ENCODE measurements around the gene RAB40C.

The RAB40C gene

GRCh38 chr16:662597-662996 lies 72.7 kb downstream of the RAB40C start:
- Histone ChIP-seq H3K9me3 (ENCODE audit: severe bottlenecking) (no peaks in the 10 kb centered on the region), H3K27ac (no peak overlapping the region), H3K4me3 (ENCODE audit: low read depth, low read length) (no peak overlapping the region), H3K36me3 (peaks cover 61% of the 10 kb centered on the region), H3K27me3 (ENCODE audit: insufficient read depth, low read depth, severe bottlenecking) (no peaks in the 10 kb centered on the region)
- TF ChIP-seq, protein P1, sequence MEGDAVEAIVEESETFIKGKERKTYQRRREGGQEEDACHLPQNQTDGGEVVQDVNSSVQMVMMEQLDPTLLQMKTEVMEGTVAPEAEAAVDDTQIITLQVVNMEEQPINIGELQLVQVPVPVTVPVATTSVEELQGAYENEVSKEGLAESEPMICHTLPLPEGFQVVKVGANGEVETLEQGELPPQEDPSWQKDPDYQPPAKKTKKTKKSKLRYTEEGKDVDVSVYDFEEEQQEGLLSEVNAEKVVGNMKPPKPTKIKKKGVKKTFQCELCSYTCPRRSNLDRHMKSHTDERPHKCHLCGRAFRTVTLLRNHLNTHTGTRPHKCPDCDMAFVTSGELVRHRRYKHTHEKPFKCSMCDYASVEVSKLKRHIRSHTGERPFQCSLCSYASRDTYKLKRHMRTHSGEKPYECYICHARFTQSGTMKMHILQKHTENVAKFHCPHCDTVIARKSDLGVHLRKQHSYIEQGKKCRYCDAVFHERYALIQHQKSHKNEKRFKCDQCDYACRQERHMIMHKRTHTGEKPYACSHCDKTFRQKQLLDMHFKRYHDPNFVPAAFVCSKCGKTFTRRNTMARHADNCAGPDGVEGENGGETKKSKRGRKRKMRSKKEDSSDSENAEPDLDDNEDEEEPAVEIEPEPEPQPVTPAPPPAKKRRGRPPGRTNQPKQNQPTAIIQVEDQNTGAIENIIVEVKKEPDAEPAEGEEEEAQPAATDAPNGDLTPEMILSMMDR (IDR thresholded peaks at IDR 0.05; ENCODE audit: low read depth, low read length) = no peak
- no peak for DNase-seq

DNA sequence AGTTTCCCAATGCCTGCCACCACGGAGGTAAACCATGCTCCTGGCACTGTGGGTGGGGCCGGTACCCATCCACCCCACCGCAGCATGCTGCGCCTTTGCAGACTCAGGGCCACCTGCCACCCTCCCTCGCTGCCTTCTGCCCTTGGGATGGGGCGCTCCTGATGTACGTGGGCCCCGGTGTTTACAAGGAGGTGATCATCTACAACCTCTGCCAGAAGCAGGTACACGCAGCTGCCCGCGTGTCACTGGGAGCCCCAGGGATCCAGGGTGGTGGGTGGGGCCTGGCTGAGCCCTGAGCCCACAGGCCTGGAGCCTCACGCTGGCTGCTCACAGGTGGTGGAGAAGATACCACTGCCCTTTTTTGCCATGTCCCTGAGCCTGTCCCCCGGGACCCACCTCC lies 76.7 kb downstream of the RAB40C start:
- no peak overlapping the region for H3K27ac ChIP-seq

DNA sequence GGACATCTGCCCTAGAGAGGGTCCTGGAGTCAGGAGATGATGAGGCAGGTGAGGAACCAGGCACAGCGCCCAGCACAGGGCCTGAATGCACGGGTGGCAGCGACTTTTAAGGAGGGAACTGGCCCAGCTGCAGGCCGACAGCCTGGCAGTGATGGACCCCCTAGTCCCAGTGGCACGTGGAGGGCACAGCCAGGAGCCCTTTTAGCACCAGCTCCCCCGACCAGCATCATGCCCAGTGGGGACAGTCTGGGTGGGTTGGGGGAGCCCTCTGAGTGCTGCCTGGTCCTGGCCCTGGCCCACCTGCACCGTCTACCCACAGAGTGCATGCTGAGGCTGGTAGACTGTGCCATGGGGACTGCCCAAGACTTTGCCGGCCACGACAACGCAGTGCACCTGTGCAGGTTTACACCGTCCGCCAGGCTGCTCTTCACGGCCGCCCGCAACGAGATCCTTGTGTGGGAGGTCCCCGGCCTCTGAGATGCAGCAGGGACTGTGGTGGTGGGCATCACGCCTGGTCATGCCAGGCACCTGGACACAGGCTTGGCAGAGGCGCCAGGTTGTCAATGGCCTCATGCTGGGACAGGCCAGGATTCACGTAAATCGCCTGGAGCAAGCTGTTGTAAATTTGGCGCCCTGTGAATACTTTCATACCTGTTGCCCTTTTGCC lies 77.4 kb downstream of the RAB40C start:
- Histone ChIP-seq H3K36me3 (peaks cover 57% of the 10 kb centered on the region), H3K4me3 (ENCODE audit: low read depth, low read length) (no peak overlapping the region), H3K9me3 (ENCODE audit: severe bottlenecking) (no peaks in the 10 kb centered on the region), H3K27ac (peak overlapping the region; percentile 88), H3K27me3 (ENCODE audit: insufficient read depth, low read depth, severe bottlenecking) (no peaks in the 10 kb centered on the region)
- TF ChIP-seq, protein P1 (IDR thresholded peaks at IDR 0.05; ENCODE audit: low read depth, low read length) = no peak
- DNase-seq = no peak

More for the DNA sequence above, 76.7 kb downstream of the RAB40C start:
- DNase-seq = no peak
- TF ChIP-seq, protein P1 (IDR thresholded peaks at IDR 0.05; ENCODE audit: low read depth, low read length) = no peak
- H3K27me3 ChIP-seq (ENCODE audit: insufficient read depth, low read depth, severe bottlenecking) = no peaks in the 10 kb centered on the region
- peaks cover 59% of the 10 kb centered on the region for H3K36me3 ChIP-seq
- no peak overlapping the region for H3K4me3 ChIP-seq (ENCODE audit: low read depth, low read length)
- no peaks in the 10 kb centered on the region for H3K9me3 ChIP-seq (ENCODE audit: severe bottlenecking)

DNA sequence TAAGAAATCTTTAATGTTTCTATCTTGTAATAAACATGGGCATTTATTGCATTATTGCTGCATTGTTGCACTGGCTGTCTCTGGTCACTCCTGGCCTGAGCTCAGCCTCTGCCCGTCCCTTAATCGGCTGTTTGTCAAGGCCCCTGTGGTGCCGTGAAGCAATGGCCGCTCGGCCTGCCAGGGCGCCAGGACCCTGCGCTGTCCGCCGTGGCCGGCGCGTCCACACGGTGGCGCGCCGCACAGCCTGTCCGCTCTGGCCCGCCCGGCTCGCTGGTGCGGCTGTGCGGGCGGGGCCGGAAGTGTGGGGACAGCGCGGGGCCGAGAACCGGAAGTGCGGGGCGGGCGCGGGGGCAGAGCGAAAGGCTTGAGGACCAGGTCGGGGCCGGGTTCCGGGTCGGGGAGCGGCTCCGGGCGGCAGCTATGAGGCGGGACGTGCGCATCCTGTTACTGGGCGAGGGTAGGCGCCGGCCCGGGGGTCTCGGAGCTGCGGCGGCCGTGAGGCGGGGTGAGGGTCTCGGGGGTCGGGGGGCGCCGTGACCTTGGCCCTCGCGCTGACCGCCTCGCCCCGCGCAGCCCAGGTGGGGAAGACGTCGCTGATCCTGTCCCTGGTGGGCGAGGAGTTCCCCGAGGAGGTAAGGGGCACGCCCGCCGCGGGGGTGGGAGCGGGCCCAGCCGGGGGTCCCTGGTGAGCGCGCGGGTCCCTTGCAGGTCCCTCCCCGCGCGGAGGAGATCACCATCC lies 78.1 kb downstream of the RAB40C start, which contains the start of gene RHOT2:
RHOT2 (plus strand) TSS at position 353 of the 739 bp plus-strand sequence; CDS start at position 421, 68 bp downstream.
- peak; percentile 94 for DNase-seq
- Histone ChIP-seq H3K36me3 (peaks cover 57% of the 10 kb centered on the region), H3K9me3 (ENCODE audit: severe bottlenecking) (no peaks in the 10 kb centered on the region), H3K27ac (peak within 1 kb of the TSS; percentile 88), H3K27me3 (ENCODE audit: insufficient read depth, low read depth, severe bottlenecking) (no peaks in the 10 kb centered on the region), H3K4me3 (ENCODE audit: low read depth, low read length) (peak within 1 kb of the TSS; percentile 84)
- TF ChIP-seq, protein P1 (IDR thresholded peaks at IDR 0.05; ENCODE audit: low read depth, low read length) = peak; percentile 86

DNA sequence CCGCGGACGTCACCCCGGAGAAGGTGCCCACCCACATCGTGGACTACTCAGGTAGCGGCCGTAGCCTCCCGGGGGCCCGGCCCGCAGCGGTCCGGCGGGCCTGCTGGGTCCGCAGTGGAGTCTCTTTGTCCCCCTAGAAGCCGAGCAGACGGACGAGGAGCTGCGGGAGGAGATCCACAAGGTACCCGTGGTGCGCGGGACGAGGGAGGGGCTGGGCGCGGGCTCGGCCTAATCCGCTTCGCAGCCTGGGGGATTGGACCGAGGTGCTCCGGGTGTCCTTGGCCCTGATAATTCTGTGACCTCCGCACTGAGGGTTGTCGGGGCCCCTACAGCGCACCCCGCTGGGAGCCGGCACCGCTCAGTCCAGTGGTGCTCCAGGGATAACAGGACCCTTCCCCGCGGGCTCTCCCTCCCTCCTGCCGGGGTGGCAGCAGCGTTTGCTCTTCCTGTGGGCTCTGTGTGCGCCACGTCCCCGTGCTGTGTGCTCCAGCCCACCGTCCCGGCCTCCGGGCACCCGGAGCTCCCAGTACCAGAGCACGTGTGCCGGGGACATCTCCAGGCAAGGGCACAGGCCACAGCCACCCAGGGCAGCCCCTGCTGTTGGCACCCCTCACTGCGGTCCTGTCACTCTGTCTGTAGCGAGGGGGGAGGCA lies 78.8 kb downstream of the RAB40C start:
- peak overlapping the region; percentile 84 for H3K4me3 ChIP-seq (ENCODE audit: low read depth, low read length)
- H3K27ac ChIP-seq = peak overlapping the region; percentile 88
- peak; percentile 74 for DNase-seq
- TF ChIP-seq, protein P1 (IDR thresholded peaks at IDR 0.05; ENCODE audit: low read depth, low read length) = no peak
- no peaks in the 10 kb centered on the region for H3K9me3 ChIP-seq (ENCODE audit: severe bottlenecking)
- peaks cover 63% of the 10 kb centered on the region for H3K36me3 ChIP-seq
- no peaks in the 10 kb centered on the region for H3K27me3 ChIP-seq (ENCODE audit: insufficient read depth, low read depth, severe bottlenecking)
